Measurements from ENCODE around the gene WSCD2.

Gene WSCD2

GRCh38 chr12:108167974-108168373 is 38.9 kb downstream of the WSCD2 start:
- no peak for DNase-seq

GRCh38 chr12:108169708-108170107 is 40.6 kb downstream of the WSCD2 start:
- peak; percentile 41 for DNase-seq

GRCh38 chr12:108170164-108170563 is 41.1 kb downstream of the WSCD2 start:
- no peak for DNase-seq

GRCh38 chr12:108172033-108172432 is 42.9 kb downstream of the WSCD2 start:
- no peak for DNase-seq

GRCh38 chr12:108173160-108173559 is 44.1 kb downstream of the WSCD2 start:
- no peak for DNase-seq

- no peak for DNase-seq
Observed at GRCh38 chr12:108173892-108174291, 44.8 kb downstream of the WSCD2 start.

- no peak for DNase-seq
Observed at GRCh38 chr12:108174641-108175040, 45.6 kb downstream of the WSCD2 start.

GRCh38 chr12:108175310-108175709 is 46.2 kb downstream of the WSCD2 start:
- DNase-seq: no peak

- DNase-seq: no peak
Observed at GRCh38 chr12:108176292-108176691, 47.2 kb downstream of the WSCD2 start.

GRCh38 chr12:108177131-108177530 is 48.0 kb downstream of the WSCD2 start:
- DNase-seq: no peak

- DNase-seq: no peak
Observed at GRCh38 chr12:108179305-108179704, 50.2 kb downstream of the WSCD2 start.

GRCh38 chr12:108180255-108181094 is 51.4 kb downstream of the WSCD2 start:
- no peak for DNase-seq

- no peak for DNase-seq
Observed at GRCh38 chr12:108181095-108181454, 52.0 kb downstream of the WSCD2 start.

- DNase-seq: no peak
Observed at GRCh38 chr12:108182096-108182495, 53.0 kb downstream of the WSCD2 start.

GRCh38 chr12:108185002-108185401 is 55.9 kb downstream of the WSCD2 start:
- DNase-seq: no peak

- DNase-seq: no peak
Observed at GRCh38 chr12:108187831-108188230, 58.7 kb downstream of the WSCD2 start.

GRCh38 chr12:108190529-108190928 is 61.4 kb downstream of the WSCD2 start:
- DNase-seq: peak; percentile 49

GRCh38 chr12:108191086-108191485 is 62.0 kb downstream of the WSCD2 start:
- DNase-seq: no peak

- DNase-seq: no peak
Observed at GRCh38 chr12:108191938-108192337, 62.9 kb downstream of the WSCD2 start.

- no peak for DNase-seq
Observed at GRCh38 chr12:108193493-108193892, 64.4 kb downstream of the WSCD2 start.

GRCh38 chr12:108193917-108194316 is 64.8 kb downstream of the WSCD2 start:
- DNase-seq: no peak

GRCh38 chr12:108194585-108194984 is 65.5 kb downstream of the WSCD2 start:
- no peak for DNase-seq

- DNase-seq: no peak
Observed at GRCh38 chr12:108196319-108196718, 67.2 kb downstream of the WSCD2 start.

- no peak for DNase-seq
Observed at GRCh38 chr12:108196921-108197320, 67.8 kb downstream of the WSCD2 start.

- no peak for DNase-seq
Observed at GRCh38 chr12:108198043-108198442, 69.0 kb downstream of the WSCD2 start.
